CD1c-positive myeloid dendritic cell (primary cell): ENCODE results near the gene GPR89B.
"Not testable (repeated sequence)": the region's sequence is repeated elsewhere in the genome, so short reads cannot be mapped to it uniquely, and the experiment has no call there.

Experiments used
- DNase-seq: peaks from one replicate; pipeline ENCODE4 v3.0.0-alpha.2; 2016; ENCODE audit errors: extremely low spot score

Gene GPR89B

GRCh38 chr1:147928236-147929132, at the start of gene GPR89B:
TSS of gene GPR89B (plus strand) at chr1:147928420. CDS start at chr1:147928537, 117 bp downstream.
- DNase-seq = peak; percentile 95

- no peak for DNase-seq
These were observed 48.3 kb upstream of the GPR89B start for GRCh38 chr1:147879911-147880310.

- DNase-seq = no peak
These were observed 45.7 kb upstream of the GPR89B start for GRCh38 chr1:147882535-147882934.

GRCh38 chr1:147890177-147890790, 37.9 kb upstream of the GPR89B start:
- DNase-seq = peak; percentile 57

GRCh38 chr1:147891088-147891487, 37.1 kb upstream of the GPR89B start:
- DNase-seq = no peak

GRCh38 chr1:147892216-147892615, 36.0 kb upstream of the GPR89B start:
- DNase-seq = no peak

- DNase-seq = peak; percentile 55
These were observed 35.4 kb upstream of the GPR89B start for GRCh38 chr1:147892731-147893214.

- DNase-seq = no peak
These were observed 33.1 kb upstream of the GPR89B start for GRCh38 chr1:147895123-147895522.

GRCh38 chr1:147897029-147897752, 31.0 kb upstream of the GPR89B start:
- DNase-seq = no peak

- no peak for DNase-seq
These were observed 30.4 kb upstream of the GPR89B start for GRCh38 chr1:147897789-147898188.

GRCh38 chr1:147902253-147902845, 25.9 kb upstream of the GPR89B start, which contains the start of gene GJA8:
TSS of gene GJA8 (plus strand) at chr1:147902795. CDS start at chr1:147907956, 5,161 bp downstream.
- no peak for DNase-seq

GRCh38 chr1:147904726-147905125, 23.5 kb upstream of the GPR89B start:
- no peak for DNase-seq

- no peak for DNase-seq
These were observed 20.3 kb upstream of the GPR89B start for GRCh38 chr1:147907786-147908509.

- DNase-seq = no peak
These were observed 15.7 kb upstream of the GPR89B start for GRCh38 chr1:147912553-147912952.

GRCh38 chr1:147913362-147913942, 14.8 kb upstream of the GPR89B start:
- no peak for DNase-seq

- DNase-seq = peak; percentile 34
These were observed 8.3 kb upstream of the GPR89B start for GRCh38 chr1:147919896-147920295.

- DNase-seq = no peak
These were observed 3.4 kb upstream of the GPR89B start for GRCh38 chr1:147924813-147925212.

- DNase-seq = not testable (repeated sequence)
These were observed 1.0 kb upstream of the GPR89B start for GRCh38 chr1:147927215-147927614.

GRCh38 chr1:147927689-147928088, 531 bp upstream of the GPR89B start:
- DNase-seq = not testable (repeated sequence)

GRCh38 chr1:147931137-147931536, 2.9 kb downstream of the GPR89B start:
- not testable (repeated sequence) for DNase-seq

- not testable (repeated sequence) for DNase-seq
These were observed 7.1 kb downstream of the GPR89B start for GRCh38 chr1:147935296-147935695.
